Activated CD4-positive, alpha-beta T cell treated with anti-CD3 and anti-CD28 coated beads for 48 hours (primary cell): ENCODE measurements around the gene PLEKHA8.
"Not testable (repeated sequence)": the region's sequence is repeated elsewhere in the genome, so short reads cannot be mapped to it uniquely, and the experiment has no call there.

Experiments
- DNase-seq: peaks from one replicate; pipeline ENCODE4 v3.0.0-alpha.2; 2020

Gene PLEKHA8

DNA sequence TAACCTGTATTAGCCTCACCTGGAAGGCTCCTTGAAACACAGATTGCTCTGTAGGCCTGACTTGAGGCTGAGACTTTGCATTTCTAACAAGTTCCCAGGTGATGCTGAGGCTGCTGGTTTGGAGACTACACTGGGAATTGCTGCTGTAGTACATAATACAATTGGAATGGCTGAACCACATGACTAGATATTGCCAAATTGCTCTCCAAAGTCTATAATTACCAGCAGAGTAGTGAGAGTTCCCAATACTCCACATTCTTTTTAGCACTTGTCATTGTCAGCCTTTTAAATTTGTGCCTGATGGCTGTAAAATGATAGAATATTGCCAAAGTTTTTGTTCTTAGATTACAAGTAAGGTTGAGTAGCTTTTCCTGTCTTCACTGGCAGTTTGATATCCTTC, 39.9 kb downstream of the PLEKHA8 start:
- no peak for DNase-seq

DNA sequence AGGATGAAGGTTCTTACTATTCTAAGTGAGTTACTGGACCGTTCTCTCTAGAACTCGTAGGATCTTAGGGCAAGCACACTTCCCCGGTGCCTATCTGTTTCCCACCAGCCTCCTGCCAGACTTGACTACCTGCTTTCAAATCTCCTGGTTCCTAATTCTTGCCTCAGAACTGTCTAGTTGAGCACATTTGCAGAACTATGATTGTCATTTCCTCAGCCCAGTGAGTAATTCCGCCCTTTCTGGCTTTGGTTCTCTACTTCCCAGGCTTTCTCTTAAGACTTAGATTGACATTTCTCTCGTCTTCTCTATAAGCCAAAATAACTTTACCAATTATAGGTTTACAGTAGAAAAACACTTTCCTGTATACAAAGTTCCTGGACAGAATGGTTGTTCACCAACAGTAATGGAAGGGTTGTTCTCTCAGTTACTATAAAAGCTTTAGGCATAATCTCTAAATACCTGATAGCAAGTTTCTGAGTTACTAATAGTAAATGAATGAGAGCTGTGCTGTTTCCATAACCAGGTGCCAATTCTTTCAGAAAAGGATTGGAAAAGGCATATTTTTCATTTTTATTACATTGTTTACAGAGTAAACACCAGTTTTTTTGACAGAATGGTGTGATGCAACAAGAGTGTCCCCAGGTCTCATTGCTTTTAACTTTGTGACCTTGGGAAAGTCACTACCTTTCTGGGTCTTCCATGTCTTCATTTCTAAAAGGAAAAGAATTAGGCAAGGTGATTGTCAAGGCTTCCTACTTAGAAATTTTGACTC, 41.1 kb downstream of the PLEKHA8 start:
- no peak for DNase-seq

DNA sequence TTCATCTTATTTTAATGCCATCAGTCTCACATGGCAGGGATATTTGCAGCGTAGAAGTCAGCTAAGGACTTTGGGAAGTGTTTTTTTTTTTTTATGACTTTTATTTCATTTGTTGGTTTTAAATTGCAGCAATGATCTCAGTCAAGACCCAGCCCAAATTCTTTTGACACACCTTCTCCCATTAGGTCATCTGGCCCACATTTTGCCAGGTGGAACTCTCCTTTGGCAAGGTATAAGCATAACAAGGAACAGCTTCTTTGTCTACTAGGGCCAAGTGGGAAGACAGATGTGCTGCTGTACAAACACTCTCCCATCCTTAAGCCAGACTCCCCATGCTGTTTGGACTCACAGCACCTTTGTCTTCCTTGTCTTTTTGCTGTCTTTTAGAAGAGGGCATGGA, 41.8 kb downstream of the PLEKHA8 start:
- DNase-seq = no peak

DNA sequence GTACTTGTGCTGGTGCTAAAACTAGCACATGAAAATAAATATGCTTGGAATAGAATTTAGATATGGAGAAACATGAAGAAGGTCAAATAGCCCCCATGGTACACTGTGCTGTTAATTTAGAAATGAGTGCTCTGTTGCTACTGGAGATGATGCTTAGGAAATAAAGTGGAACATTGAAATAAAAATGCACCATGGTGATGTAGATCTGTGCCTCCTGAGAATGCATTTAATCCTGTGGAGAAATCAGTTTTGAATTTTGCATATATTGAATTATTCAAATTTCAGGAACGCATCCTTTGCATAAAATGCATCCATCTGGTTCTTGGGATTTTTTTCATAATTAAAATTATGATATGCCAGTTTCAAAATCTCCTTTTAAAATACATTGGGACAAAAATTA, 44.5 kb downstream of the PLEKHA8 start:
- DNase-seq = no peak

DNA sequence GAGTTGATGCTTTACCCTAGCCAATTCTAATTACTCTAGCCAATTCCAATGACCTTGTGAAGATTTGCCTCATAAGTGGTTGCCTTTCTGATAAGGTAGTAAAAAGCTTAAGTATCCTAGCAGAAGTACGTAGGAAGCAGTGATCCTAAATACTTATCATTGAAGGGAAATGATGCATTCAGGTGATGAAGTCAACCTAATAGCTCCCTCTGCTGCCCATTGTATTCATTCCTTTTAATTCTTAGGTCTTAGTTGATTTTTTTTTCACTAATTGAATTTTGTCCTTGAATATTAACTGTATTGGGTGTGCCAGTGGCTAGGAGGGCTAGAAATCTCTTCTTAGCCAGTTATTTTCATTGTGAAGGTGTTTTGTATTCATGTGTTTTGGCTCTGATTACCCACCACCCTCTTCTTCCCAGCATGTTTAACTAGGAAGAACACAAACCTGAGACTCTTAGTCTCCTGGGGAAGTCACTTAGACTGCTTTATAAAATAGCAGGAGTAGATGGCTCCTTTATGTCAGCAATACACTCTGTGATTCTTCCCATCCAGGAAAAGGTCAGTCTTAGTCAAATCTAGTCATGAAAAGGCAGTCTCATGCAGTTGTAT, 46.3 kb downstream of the PLEKHA8 start:
- DNase-seq = no peak

DNA sequence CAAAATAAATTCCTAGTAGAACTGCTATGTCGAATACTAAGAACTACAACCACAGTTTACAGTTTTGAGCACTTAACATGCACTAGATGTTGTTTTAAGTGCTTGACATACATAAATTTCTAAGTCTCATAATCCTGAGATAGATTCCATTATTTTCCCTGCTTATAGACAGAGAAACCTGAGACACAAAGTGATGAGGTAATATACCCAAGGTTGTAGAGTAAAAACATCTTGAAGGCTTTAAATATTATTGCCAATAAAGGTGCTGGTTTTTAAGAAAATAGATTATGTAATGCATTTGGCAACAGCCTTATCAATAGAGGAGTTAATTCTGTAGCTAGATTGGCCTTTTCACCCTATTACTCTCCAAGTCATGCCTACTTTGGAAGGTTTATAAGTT, 48.2 kb downstream of the PLEKHA8 start:
- DNase-seq = no peak

DNA sequence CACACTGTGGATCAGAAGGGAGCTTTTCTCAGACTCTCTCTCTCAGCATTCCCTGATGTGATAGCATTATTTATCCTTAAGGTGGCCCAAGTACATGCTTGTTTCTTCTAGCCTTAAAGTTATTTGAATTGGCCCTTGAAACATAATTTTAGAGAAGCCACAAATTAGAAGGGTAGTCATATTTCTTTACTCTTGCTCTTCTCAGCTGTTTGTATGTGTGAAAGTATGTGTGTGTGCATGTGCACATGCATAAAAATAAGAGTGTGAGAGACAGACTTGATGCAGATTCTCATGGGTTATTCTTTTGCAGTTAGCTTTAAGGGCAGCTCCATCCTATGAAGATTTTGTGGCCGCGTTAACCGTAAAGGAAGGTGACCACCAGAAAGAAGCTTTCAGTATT, 50.1 kb downstream of the PLEKHA8 start:
- DNase-seq = no peak

DNA sequence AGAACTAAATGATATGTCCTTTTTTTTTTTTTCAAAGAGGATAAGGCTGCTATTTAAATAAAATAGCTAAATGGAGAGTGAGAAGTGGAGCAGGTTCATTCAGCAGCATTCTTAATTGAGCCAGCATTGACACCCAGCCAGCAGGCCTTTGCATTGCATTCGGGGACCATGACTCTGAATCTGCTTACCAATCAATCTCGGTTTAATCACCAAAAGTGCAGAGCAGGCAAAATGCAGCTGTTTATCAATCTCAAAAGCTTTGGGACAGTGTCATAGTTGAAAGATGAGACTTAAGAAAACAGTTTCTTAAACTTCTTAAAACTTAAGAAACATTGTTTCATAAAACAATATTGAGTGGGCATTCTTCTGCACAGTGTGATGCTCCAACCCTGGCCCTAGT, 51.7 kb downstream of the PLEKHA8 start:
- DNase-seq = no peak

DNA sequence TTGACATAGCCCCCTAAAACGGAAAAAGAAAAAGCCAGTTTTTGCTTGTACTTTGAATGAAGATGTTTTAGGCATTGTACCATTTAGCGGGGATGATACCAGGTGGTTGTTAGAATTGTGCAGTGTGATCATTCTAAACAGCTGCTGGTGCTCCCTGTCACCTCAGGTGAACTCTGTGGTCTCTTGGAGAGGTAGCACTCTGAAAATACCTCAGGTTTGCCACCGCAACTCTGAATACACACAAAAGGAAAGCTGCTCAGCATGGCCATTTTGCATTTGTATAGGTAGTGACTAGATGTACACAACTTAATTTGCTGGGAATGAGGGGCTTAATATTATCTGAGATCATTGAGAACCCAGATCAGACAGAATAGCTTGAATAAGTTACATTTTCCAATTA, 52.6 kb downstream of the PLEKHA8 start:
- DNase-seq = no peak

DNA sequence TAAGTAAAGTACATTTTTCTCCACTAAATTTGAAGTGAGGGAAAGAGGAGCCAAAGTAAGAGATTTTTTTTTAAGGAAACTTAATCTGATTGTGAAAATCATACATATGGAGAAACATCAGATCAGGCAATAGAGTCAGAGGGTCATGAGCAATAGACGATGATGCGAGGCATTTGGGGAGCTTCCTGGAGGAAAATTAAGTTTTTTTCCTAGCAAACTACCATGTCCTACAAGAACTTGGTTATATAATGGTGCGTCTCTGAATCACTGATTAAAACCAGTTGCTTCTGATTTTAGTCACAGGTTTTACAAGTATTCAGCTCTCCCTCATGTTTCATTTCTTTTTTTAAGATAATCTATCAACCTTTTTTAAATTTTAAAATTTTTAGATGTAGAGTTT, 54.5 kb downstream of the PLEKHA8 start:
- no peak for DNase-seq

DNA sequence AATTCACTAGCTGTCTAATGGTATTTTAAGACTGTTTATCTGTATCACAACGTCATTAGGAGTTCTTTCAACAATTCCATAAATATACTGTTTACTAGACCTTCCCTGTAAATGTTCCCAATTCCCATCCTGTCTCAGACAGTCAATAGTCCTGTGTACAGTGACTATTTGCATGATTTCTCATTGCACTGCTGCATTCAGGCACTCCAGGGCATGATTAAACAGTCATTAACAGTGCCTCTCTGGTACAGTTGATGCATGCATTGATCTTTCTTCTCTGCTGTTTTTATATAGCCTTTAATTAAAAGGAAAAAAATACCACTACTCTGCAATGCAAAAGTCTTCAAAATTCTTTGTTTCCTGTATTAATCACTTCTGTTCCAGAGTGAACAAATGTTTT, 55.1 kb downstream of the PLEKHA8 start:
- DNase-seq = no peak

DNA sequence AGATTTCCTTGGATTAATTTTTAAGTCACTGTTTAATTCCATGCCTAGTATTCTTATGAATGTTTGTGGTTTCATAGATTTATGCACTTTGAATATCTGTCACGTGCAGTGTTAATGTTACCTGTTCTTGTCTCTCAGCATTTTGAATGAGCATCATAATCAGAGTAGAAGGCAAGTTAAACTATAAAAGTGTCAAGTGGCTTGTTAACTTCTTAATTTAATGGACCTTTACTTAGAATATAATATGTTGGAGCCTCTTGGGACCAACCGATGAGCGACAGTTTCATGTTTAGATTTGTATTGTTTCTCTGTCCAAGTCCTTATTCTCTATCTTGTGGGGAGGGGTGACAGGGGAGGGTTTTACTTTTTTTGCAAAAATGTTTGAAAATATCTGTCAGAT, 56.0 kb downstream of the PLEKHA8 start:
- no peak for DNase-seq

DNA sequence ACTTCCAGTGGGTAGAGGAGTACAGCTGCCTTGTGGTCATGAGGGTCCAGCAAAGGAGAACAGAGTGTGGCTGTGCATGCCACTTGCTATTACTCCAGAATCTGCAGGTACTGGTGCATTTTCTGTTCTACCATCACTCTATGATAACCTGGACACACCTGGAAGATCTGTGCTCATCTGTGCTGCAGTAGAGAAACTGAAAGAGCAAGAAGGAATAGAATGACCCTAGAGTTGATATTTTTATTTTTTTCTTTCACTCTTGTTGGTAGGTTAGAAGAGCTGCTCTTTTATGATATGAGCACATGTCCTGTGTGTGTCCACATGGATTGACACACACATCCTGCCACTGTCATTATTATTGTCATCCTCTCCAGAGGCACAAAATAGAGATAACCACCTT, 58.3 kb downstream of the PLEKHA8 start:
- no peak for DNase-seq

DNA sequence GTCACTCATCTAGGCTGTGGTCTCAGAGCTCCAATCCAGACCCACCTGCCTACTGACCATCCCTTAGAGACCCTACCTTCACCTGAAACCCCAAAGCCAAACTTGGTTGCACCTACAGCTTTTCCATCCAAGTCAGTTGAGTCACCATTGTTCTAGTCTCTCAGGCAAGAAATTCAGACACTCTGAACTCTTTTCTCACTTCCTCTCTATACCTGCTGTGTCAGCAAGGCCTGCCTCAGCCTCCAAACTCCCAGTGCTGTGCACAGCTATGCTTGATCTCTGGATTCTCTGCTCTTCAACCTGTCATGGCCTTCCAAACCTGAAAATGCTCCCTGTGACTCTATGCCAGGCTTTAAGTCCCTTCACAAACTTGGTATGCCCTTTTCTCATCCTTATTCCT, 59.2 kb downstream of the PLEKHA8 start:
- no peak for DNase-seq

DNA sequence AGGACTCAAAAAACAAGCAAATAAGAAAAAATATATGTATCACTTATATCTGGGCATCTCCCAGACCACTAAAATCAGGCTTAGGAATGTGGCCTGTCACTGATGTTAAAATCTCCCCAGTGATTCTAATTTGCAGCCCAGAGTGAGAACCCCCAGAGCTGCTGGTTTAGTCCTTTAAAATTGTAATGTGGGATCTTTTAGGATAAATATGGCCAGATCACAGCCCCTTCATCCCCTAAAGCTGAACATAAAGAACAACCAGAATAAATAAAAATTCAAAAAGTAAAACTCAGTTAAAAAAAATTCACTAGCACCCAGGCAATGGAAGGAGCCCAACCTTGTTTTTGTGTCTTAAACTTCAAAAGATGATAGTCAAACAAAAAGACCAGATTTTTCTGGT, 60.1 kb downstream of the PLEKHA8 start:
- no peak for DNase-seq

DNA sequence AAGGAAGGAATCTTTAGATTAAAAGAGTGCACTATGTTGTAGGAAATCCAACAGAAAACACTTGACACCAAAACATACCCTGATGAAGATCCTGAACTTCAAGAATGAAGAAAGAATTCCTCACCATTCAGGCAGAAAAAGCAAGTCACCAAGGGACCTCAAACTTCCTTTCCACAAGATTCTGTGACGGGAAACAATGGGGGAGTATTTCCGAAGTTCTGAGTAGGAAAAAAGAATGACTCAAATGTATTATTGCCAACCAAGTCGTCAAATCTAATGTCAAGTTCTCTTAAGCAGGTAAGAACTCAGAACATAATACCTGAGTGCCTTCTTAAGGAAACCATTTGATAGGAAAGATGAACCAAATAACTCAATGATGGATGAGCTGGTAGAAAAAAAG, 61.9 kb downstream of the PLEKHA8 start:
- no peak for DNase-seq

DNA sequence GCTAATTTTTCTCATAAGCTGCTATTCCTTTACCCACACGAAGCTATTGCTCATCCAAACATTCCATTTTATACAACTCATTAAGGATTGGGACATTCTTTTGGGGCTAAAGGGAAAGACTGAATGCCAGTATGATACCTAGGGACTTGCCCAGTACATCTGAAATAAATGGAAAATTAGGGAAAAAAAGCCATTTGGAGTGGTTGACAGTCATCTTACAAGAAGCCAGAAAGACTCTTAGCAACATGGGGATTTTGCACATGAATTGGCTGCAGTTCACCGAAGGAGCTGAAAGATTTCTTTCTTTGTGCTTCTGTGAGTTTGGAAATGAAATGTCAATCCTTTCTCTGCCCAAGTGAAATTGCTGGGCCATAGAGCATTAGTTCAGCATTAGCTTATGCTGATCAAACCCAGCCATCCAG, 63.3 kb downstream of the PLEKHA8 start:
- DNase-seq = no peak

DNA sequence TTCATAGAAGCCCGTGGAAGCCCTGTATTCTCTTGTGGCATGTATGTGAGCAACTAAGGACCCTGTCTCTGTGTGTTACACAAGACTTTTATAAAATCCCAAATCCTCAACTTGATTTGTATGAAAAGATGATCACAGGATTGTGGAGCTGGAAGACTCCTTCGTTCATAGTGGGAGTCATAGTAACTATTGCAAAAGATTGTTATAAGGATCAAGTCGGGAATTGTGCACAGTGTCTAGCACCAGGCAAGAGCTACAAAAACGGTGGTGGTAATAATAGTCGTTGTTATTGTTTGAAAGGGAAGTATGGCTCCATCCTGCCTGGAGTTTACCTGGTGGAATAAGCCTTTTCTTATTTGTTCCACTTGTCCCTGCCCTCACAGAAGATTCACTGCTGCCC, 63.8 kb downstream of the PLEKHA8 start:
- no peak for DNase-seq

DNA sequence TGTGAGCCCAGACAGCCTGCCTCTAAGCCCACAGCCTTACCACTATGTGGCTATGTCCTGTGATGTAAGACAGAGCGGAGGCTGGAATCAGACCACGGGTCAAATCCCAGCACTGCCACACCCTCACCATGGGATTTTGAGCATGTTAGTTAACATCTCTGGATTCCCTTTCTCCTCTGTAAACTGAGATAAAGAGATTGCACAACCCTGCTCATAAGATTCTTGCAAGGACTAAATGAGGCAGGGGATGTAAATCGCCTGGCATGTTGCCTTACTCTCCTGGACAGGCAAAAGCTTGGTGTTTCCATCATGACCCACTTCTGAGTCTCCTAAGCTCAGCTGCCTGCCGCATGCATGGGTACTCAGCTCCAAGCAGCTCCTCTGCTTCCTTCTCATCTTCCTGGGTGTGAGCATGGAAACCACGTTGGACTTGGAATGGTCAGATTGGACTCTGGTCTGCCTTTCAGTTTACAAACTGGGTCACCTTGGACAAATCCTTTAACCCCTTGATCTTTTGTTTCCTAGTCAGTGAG, 65.3 kb downstream of the PLEKHA8 start:
- no peak for DNase-seq

DNA sequence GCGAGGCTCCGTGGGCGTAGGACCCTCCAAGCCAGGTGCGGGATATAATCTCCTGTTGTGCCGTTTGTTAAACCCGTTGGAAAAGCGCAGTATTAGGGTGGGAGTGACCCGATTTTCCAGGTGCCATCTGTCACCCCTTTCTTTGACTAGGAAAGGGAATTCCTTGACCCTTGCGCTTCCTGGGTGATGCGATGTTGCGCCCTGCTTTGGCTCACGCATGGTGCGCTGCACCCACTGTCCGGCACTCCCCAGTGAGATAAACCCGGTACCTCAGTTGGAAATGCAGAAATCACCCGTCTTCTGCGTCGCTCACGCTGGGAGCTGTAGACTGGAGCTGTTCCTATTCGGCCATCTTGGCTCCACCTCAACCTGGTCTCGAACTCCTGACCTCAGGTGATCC, 70.4 kb downstream of the PLEKHA8 start:
- DNase-seq = not testable (repeated sequence)

DNA sequence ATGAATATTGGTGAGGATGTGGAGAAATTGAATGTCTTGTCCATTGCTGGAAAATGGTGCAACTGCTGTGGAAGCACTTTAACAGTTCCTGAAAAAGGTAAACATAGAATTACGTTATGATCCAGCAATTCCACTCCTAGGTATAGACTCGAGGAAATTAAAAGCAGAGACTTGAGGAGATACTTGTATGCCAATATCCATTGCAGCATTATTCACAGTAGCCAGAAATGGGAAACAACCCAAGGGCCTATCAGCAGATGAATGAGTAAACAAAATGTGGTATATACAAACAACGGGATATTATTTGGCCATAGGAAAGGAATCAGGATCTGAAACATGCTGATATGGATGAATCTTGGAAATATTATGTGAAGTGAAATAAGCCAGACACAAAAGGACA, 74.1 kb downstream of the PLEKHA8 start:
- no peak for DNase-seq

DNA sequence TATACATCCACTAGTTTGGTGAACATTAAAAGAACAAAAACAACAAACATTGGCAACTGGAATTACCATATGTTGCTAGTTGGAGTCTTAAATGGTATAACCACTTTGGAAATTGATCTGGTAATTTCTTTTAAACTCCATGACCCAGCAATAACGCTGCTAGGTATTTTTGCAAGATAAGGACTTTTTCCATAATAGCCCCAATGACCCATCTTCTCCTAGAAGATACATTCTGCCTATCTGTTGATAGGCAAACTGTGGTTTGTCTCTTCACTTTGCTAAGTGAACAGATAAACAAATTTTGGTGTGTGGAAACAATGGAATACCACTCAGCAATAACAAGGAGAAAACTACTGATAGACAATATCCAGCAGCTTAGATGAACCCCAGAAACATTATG, 75.9 kb downstream of the PLEKHA8 start:
- DNase-seq = no peak

DNA sequence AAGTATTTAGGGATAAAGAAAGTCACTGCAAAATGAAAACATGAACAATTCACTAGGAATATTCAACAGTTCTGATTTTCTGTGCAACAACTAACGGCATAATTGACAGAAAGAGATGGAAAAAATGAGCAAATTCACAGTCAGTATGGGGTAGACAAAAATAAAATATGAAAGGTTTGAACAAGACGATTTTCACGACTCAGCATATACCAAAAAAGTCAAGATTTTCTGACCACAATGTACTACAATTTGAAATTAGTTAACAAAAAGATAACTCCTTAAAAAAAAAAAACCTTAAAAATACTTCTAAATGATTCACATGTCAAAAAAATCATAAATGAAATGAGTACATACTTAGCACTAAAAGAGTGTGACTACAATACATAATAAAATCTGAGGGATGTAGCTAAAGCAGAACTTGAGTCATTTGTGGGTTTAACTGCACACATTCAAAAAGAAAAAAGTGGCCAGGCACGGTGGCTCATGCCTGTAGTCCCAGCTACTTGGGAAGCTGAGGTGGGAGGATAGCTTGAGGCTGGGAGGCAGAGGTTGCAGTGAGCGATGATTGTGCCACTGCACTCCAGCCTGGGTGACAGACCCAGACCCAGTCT, 84.0 kb downstream of the PLEKHA8 start:
- DNase-seq = no peak

DNA sequence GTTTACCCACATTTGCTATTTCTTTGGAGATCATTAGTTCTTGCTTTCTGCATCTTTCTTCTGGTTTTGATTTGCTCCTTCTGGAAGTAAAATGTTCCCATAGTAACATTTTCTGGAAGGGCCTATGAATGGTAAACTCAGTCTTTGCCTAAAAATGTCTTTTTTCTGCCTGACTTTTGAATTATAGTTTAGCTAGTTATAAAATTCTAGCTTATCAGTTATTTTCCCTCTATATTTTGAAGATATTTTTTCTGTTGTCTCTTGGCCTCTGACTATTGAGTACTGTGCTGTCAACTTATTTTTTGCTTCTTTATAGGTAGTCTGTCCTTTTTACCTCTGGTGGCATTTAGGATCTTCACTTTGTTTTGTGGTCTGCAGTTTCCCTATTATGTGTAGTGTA, 84.9 kb downstream of the PLEKHA8 start:
- no peak for DNase-seq
